ENCODE measurements around the gene NSMF.

Gene NSMF

DNA sequence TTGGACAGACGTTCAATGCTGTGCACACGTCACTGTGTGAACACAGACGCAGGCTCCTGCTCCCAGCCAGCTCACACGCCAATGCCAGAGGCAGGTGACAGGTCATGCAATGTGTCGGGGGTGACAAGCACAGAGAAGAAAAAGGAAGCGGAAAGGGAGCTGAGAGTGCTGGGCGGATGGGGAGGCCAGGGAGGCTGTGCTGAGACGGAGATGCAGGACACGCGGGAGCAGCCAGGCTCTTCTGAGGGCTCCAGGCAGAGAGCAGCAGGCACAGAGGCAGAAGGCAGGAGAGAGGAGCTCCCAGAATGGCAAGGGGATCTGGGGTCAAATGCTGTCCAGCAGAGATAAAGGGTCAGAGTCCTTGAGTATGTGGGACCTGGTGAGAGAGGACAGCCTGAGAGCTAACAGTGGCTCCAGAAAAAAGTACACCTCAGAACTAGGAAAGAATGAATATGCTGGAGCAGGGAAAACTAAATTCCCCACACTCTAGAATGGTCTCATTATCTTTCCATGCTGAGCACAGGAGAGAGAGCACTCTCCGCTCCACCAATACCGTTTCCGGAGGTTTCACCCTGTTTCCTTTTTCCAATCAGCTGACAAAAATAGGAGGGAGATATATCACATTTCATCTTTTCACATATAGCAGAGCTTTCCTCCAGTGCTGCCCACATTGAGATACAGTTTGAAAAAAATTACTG, 32.8 kb upstream of the NSMF start:
- DNase-seq: no peak

DNA sequence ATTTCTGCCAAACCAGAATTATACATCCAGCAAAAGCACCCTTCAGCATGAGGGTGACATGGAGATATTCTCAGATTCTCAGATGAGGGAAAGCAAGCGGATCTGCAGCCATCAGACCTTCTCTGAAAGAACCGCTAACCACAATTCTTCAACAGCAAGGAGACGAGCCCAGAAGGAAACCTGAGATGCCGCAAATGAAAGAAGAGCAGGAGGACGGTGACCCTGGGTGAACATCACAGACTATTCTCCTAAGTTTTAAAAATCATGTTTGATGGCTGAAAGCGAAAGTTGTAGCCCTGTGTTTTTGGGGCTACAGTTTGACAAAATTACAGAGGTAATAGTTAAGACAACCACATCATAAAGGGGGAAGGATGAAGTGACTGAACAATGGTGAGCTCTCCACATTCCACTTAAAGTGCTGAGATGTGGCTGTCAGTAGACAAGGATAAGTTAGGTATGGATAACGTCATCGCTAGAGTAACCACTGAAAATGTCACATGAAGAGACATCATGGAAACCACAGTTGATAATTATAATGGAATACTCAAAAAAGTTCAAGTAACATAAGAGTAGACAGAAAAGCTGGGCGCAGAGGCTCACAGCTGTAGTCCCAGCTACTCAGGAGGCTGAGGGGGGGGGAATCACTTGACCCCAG, 31.5 kb upstream of the NSMF start:
- DNase-seq: no peak

DNA sequence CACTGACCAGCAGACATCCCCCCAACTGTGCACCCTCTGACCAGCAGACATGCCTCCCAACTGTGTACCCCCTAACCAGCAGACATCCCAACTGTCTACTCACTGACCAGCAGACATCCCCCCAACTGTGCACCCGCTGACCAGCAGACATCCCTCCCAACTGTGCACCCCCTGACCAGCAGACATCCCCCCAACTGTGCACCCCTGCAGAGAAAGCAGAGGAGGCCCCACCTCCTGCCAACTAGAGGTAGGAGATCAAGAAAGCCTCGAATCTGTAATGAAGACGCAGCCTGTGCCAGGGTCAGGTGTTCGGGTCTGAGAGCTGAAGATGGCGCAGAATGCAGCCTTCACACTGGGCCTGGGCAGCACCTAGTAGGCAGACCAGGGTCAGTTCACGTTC, 29.8 kb upstream of the NSMF start:
- no peak for DNase-seq

DNA sequence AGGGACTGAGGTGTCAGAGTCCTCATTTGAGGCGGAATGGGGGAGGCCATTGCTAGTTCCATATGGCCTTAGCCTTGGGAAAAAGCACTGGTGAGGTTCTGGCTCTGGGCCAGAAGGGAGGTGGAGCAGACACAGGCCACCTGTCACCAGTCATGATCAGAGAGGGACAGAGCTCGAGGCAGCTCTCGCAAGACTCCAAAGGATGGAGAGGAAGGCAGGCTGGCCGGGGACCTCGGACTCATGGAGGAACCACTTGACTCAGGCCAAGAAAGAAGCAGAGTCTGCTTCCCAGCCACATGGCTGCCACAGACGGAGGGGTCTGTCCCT, 29.2 kb upstream of the NSMF start:
- peak; percentile 17 for DNase-seq

DNA sequence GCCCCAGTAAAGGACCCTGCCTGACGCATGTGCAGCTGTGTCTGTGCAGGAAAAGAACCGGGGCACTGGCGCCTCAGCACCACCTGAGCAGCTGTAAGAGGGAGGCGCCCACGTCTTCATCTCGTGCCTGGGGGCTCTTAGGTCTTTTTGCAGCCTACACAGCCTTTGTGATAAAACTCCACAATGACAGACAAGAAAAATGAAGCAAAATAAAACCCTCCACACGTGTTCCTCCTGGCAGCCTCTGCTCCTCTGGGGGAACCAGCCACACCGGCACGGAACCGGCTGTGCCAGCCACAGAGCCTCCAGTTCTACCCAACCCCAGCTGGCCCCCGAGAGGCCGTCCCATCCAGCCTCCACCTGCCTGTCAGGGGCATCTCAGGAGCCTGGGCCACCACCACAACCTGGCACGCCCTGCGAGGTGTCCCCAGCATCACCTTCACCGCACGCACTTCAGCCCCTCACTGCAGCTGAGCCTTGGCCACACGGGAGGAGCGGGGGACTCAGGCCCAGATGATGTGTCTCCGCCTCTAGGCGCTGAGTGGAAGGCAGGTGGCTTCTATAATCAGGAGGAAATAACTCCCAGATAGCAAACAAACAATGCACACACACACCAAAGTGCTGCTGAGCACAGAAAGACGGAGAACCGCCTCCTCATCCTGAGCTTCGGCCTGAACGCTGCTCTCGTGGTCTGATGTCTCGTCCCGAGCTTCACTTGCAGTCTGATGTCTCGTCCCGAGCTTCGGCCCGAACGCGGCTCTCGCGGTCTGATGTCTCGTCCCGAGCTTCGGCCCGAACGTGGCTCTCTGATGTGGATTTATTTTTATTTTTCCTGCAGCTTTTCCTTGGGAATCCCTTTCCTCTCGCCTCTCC, 28.6 kb upstream of the NSMF start:
- DNase-seq: peak; percentile 68

DNA sequence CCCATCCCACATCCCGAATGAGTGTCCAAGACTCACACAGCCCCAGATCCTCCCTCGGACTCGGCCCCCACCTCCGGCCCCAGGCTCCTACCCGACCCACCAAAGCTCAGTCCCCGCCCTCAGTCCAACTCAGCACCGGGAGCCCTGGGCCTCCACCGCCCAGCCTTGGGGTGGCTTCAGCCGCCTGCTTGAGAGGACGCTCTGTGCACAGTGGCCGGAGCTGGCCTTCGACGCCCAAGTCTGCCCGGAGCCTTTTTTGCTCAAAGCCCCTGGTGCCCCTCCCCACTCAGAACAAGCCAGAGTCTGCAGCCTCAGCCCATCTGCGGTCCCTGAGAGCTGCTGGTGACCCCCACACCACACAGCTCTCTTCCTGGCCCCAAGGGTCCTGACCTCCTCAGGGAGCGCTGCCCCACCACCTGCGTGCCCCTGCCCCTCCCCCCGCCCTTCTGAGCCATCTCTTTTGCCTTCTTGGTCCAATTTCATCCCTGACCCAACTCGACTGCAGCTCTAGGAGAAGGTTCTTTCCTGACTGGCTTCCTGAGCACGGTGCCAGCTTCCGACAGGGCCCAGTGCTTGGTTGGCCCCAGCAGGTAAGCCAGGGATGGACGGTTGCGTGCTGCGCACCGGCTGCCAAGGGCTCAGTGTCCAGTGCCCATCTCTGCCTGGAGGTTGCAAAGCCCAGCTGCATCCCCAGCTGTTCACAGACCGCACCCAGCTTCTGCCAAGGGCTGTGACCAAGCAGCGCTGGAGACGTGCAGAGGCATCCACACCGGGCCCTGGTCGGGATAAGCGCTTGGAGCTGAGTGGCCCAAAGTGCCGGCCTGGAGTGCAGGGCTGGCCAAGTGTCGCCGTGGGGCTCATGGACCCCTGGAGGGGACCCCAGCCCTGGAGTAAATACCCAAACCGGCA, 27.7 kb upstream of the NSMF start:
- no peak for DNase-seq

DNA sequence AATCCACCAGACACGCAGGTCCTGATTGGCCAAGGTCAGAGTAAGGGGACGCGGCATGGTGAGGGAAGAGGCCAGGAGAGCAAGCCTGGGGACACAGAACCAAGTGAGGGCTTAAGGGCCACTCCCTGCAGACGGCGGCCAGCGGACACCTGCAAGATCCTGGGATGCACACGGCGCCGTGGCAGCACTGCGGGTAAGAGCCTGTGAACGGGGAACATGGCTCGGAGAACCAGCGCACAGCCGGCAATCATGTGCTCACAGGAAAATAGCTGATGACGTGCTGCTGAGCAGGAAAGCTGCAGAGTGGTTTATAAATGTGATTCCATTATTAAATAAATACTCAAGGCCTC, 27.0 kb upstream of the NSMF start:
- DNase-seq: no peak

DNA sequence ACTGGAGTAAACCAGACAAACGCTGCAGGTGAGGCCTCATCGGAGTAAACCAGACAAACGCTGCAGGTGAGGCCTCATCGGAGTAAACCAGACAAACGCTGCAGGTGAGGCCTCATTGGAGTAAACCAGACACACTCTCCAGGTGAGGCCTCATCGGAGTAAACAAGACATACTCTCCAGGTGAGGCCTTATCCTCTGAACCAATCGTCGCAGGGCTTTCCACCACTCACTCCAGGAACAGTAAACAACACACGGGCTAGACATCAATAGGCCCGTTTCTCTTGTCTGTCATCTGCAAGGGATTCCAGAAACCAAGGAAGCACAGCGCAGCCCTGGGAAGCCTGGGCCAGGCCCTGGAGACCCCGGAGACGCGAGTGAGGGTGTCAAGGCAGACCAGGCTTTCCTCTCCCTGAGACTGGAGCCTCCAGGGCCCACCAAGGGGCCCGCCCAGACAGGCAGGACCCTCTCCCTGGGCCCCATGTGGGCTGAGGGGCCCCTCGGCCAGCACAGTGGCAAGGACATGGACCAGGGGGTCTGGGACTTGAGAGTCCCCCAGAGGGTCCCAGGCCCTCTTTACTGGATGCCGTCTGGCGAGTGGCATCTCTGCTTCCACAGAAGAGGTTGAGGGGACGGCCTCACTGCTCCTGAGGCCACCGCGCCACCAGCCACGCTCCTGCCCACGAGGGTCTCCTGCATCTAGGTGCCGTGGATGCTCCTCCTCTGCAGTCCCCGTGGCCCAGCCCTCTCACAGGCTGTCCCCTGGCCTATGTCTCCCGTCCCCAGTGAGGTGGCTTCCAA, 26.4 kb upstream of the NSMF start:
- peak; percentile 59 for DNase-seq

DNA sequence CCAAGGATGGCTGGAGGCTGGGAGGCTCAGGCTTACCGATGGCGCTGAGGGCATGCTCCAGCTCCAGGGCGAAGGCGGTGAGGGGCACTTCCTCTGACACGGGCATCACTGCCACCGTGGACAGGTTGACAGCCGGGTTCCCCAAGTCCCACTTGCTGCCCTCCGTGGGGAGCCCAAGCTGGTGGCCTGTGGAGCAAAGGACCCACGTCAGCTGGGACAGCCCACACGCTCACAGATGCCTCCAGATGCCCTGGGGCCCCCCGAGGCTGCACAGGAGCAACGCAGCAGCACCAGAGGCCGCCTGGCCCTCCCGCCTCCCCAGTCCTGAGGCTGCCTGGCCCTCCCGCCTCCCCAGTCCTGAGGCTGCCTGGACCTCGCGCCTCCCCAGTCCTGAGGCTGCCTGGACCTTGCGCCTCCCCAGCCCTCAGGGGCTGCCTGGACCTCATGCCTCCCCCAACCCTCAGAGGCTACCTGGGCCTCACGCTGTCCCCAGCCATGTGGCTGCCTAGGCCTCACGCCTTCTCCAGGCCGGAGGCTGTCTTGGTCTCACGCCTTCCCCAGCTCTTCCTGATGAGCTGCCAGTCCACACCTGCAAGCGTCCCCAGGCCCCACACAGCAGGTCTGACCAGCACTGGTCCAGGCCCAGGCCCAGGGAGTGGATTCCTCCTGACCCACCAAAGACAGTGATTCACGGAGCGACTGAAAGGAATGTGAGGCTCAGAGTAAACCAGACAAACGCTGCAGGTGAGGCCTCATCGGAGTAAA, 25.6 kb upstream of the NSMF start:
- no peak for DNase-seq

DNA sequence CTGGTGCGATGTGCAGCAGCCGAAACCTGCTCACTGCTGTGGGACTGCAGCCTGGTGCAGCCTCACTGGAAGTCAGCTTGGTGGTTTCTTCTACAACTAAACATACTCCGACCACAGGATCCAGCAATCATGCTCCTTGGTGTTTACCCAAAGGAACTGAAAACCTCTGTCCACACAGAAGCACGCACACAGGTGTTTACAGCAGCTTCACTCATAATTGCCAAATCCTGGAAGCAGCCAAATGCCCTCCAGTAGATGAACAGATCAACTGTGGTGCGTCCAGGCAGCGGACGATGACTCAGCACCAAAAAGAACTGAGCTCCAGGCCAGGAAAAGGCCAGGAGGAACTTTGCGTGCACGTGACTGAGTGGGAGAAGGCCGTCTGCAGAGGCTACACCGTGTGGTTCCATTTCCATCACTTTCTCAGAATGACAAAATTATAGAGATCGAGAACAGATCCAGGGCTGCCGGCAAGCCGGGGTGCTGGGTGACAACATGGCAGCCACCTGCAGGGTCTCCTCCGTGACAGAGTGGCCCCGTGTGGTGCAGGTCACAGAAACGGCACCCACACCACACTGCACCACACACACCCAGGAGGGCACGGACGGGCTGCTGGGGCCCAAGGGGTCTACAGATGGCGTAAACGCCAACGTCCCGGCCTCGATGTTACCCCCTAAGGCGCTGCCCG, 23.1 kb upstream of the NSMF start:
- DNase-seq: no peak

DNA sequence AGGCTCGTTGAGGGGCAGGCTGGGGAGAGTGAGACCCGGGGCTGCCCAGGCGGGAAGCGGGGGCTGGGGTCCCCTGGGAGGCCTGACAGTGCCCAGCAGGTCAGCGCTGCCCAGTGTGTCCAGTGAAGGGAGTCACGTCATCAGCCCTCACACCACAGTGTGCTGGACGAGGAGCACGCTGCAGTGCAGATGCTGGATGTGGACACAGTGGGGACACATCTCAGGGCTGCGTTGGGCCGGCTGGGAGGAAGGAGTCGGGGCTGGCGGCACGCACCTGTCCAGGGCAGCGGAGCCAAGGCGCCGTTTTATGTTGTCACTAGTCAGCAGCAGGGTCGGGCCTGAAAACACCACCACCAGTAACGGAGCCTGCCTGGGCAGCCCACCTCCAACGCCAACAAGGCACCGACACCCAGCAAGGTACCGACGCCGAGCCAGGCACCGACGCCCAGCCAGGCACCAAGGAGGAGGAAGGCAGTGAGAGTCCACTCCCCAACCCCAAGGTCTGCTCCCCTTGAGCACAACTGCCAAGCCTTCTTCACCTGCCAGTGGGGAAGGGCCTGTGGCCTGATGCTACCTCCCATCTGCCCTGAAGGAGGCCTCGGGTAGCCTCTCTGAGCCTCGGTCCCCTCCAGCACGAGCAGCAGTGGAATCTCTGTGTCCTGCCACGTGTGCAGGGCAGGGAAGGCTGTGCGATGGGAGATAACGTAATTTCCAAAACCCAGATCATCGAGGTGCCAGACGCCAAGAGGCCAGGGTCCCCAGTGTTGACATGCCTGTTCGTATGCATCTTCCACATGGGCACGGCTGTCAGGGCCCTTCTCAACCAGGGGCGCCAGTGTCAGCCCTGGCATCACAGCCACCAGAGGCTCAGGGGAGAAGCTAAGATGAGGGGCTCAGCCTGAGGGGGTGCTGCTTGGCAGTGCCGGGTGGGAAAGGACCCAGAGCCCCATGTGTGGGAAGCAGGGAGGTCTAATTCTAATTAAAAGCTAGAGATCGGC, 21.9 kb upstream of the NSMF start:
- DNase-seq: no peak

DNA sequence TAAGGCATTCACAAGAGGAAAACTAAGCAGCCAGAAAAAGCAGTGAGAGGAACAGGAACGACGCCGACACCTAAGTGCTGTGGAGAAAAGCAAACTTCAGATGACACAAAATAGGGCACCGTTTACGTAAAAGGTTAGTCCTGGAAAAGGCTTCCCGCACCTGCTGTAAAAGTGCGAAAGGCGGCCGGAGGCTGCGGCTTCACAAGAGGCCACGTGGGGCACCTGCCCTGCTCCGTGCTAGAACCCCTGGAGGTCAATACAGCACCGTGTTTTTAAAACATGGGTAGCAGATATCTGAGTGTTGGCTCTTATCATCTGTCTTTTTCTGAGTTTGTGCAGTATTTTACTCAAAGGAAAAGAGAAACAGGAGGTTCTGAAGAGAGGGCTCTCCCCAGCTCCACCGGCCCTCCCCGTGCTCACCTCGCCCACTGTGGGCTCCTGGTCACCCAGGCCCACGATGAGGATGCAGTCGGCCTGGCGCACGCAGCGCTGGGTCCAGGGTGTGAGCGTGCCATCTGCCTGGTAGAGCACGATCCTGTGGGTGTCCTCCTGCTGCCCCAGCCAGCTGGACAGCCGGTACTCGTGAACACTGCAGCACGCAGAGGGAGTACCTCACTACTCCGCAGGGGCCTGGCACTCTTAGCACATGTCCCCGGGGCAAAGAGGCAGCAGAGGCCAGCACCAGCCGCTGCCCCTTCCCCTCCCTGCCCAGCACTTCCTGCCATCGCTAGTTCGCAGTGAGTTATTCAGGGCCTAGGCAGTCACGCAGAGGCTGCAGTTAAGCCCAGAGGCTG, 21.0 kb upstream of the NSMF start:
- DNase-seq: no peak

DNA sequence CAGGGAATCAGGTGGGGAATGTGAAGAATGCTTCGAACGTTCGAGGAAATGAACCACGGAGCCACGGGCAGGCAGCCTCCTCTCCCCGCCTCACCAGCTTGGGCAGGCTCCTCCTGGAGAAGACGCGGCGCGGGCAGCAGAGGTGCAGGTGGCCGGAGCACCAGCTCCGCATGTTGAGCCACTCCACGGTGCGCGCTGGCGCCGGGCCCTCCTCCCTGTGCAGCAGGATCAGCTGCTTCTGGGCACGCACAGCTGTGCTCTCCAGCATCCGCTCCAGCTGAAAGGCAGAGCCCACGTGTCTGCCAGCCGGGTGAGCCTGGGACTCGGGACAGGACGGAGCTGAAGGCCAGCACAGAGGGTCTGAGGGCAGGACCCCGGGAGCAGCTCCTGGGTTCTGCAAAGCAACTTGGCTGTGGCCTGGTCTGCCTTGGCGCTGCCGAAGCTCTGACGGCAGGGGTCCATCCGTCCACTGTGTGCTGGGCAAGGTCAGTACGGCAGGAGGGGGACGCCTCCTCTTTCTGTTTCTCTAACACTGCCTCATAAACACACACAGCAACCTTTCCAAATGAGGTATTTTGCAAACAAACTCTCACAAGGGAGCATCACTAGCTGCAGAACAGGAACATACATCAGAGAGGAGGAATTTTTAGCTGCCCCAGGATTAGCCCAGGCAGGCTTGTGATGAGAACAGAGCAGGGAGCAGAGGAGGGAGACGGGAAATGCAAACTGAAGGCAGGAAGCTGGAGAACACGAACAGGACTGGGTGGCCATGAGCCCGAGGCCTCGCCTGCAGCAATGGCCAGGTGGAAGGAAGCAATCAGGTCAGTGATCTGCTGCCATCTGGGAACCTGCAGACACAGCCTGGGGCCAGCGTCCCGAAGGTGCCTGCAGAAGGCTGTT, 20.1 kb upstream of the NSMF start:
- peak; percentile 59 for DNase-seq

DNA sequence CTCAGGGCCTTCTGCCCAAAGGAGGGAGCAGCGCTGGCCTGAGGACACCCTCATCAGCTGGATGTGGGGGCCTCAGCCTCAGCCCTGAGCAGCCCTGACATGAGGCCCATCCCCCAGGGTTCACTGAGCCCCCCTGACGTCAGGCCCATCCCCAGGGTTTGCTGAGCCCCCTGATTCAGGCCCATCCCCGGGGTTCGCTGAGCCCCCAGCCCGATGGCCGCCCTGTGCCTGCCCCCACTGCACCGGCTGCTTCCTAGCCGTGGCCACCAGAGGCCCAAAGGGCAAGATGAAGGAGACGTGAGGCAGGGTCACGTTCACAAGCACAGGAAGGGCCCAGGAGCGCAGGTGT, 19.5 kb upstream of the NSMF start:
- DNase-seq: no peak

DNA sequence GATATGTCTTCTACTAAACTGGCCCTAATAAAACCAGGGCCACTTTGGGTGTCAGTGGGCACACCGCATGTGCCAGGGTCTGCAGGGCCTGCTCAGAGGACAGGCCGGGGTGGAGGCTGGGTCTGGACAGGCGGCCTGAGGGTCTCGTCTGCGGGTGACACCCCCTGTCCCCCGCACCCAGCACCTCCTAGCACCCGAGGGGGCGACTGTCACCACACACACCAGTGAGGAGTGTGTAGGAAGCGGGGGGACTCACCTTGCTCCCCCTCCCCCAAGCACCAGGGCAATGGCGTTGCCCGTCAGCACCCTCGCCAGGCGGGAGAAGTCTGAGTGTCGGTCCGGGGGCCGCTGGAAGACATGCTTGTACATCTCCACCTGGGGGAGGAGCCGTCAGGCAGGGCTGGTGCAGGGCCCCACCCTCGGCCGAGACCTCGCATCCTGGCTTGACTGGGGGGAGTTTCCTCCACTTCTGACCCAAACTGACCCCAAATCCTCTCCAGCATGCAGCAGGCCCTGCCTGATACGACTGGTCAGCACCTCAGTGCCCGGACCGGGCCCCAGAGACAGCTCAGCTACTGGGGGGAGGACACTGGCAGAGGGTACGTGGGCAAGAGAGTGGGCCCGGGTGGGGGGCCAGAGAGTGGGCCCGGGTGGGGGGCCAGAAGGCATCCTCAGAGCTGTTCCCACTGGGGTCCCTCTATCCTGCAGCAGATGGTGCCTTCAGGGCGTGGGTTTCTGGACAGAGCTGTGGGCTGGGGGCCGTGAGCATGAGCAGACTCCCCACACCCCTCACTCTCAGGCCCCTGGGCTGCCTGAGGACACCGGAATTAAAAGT, 18.9 kb upstream of the NSMF start:
- DNase-seq: no peak

DNA sequence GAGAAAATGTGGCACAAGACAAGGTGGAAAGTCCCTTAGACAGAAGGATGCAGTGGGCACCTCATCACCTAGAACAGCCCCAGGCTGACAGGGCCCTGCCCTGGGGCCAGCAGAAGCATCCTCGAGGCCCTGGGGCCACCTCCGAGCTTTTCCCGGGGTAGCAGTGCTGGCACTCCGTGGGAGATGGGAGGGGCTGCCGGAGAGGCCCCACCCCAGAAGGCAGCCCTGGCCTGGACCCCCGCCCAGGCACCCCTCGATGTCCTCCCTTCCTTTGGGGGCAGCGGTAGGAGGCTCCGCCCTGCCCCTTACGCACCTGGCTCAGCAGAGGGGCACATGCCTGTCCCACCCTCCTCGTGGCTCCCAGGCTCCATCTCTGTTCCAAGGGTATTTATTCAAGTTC, 17.7 kb upstream of the NSMF start:
- DNase-seq: no peak

DNA sequence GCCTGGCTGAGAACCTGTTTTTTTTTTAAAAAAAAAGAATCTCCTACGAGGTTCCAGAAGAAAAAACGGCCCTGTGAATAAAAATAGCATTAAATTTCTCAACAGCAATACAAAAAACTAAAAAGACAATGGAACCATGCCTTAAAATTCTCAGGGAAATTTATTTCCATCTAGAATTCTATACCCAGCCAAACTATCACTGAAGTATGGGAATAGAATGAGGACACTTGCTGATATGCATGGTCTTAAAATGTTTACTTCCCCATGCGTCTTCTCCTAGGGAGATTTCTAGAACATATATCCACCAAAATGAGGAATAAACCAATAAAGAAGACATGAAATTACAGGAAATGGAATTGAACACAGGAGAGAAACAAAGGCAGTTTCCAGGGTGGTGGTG, 16.5 kb upstream of the NSMF start:
- no peak for DNase-seq
